H9 (cell line): ENCODE results near the gene GH2. TPM values are rescaled to one million over a fixed set of nuclear protein-coding genes. Genes with fewer than 3 reads are reported as not detected.
"Not testable (repeated sequence)": the region's sequence is repeated elsewhere in the genome, so short reads cannot be mapped to it uniquely, and the experiment has no call there.

Source experiments
- DNase-seq: peaks from one replicate; pipeline ENCODE4 v3.0.0-alpha.2; 2017
- H2AFZ ChIP-seq: one replicate; pipeline ENCODE4 v1.6.1; 2013; ENCODE audit warnings: mild to moderate bottlenecking, low read length, control low read depth, moderate library complexity
- H2AK5ac ChIP-seq: 2 replicates; pipeline ENCODE4 v1.6.1; 2013; ENCODE audit warnings: low read length, control low read depth, mixed read lengths; ENCODE audit not compliant: insufficient read length
- H2BK120ac ChIP-seq: one replicate; pipeline ENCODE4 v1.6.1; 2013; ENCODE audit warnings: low read depth, mild to moderate bottlenecking, low read length, control low read depth, inconsistent platforms; ENCODE audit not compliant: poor library complexity, severe bottlenecking
- H2BK12ac ChIP-seq: 2 replicates; pipeline ENCODE4 v1.6.1; 2013; ENCODE audit warnings: low read length, control low read depth, mixed read lengths, low read depth; ENCODE audit not compliant: insufficient read length
- H2BK15ac ChIP-seq: 2 replicates; pipeline ENCODE4 v1.6.1; 2013; ENCODE audit warnings: low read depth, low read length, control low read depth
- H2BK20ac ChIP-seq: one replicate; pipeline ENCODE4 v1.6.1; 2013; ENCODE audit warnings: low read depth, mild to moderate bottlenecking, low read length, control low read depth, inconsistent platforms; ENCODE audit not compliant: poor library complexity, severe bottlenecking
- H2BK5ac ChIP-seq: 2 replicates; pipeline ENCODE4 v1.6.1; 2013; ENCODE audit warnings: low read length, control low read depth, mixed read lengths; ENCODE audit not compliant: insufficient read length
- H3K14ac ChIP-seq: 2 replicates; pipeline ENCODE4 v1.6.1; 2013; ENCODE audit warnings: low read length, control low read depth; ENCODE audit not compliant: insufficient read depth
- H3K18ac ChIP-seq: 2 replicates; pipeline ENCODE4 v1.6.1; 2013; ENCODE audit warnings: low read depth, mild to moderate bottlenecking, mixed read lengths, low read length, control low read depth; ENCODE audit not compliant: insufficient read length
- H3K23ac ChIP-seq: 2 replicates; pipeline ENCODE4 v1.6.1; 2013; ENCODE audit warnings: low read length, control low read depth, mixed read lengths, low read depth; ENCODE audit not compliant: insufficient read length
- H3K23me2 ChIP-seq: 2 replicates; pipeline ENCODE4 v1.6.1; 2013; ENCODE audit warnings: low read depth, mild to moderate bottlenecking, mixed read lengths, low read length, control low read depth; ENCODE audit not compliant: insufficient read length, poor library complexity, severe bottlenecking
- H3K27ac ChIP-seq: 2 replicates; pipeline ENCODE4 v1.5.1; 2013; ENCODE audit warnings: low read length, control low read depth, mixed read lengths, low read depth; ENCODE audit not compliant: insufficient read length
- H3K27me3 ChIP-seq: 2 replicates; pipeline ENCODE4 v1.6.1; 2013; ENCODE audit warnings: low read length, control low read depth, inconsistent platforms; ENCODE audit not compliant: insufficient read depth
- H3K4ac ChIP-seq: 2 replicates; pipeline ENCODE4 v1.6.1; 2013; ENCODE audit warnings: low read depth, mild to moderate bottlenecking, control low read depth, inconsistent platforms, low read length, moderate library complexity
- H3K4me1 ChIP-seq: 2 replicates; pipeline ENCODE4 v1.6.1; 2013; ENCODE audit warnings: low read length, control low read depth, inconsistent platforms; ENCODE audit not compliant: insufficient read depth
- H3K4me2 ChIP-seq: 2 replicates; pipeline ENCODE4 v1.6.1; 2013; ENCODE audit warnings: low read length, control low read depth, mixed read lengths; ENCODE audit not compliant: insufficient read length, insufficient read depth
- H3K56ac ChIP-seq: 2 replicates; pipeline ENCODE4 v1.6.1; 2013; ENCODE audit warnings: low read depth, mild to moderate bottlenecking, mixed read lengths, low read length, control low read depth; ENCODE audit not compliant: insufficient read length
- H3K79me1 ChIP-seq: 2 replicates; pipeline ENCODE4 v1.6.1; 2013; ENCODE audit warnings: low read depth, mild to moderate bottlenecking, moderate library complexity, low read length, control low read depth, inconsistent platforms; ENCODE audit not compliant: insufficient read depth, poor library complexity, severe bottlenecking
- H3K79me2 ChIP-seq: 2 replicates; pipeline ENCODE4 v1.6.1; 2013; ENCODE audit warnings: low read length, control low read depth, inconsistent platforms; ENCODE audit not compliant: insufficient read depth
- H3K9ac ChIP-seq: 2 replicates; pipeline ENCODE4 v1.6.1; 2013; ENCODE audit warnings: low read length, control low read depth, mixed read lengths; ENCODE audit not compliant: insufficient read length; ENCODE audit errors: extremely low read depth
- H3K9me3 ChIP-seq: one replicate; pipeline ENCODE4 v1.6.1; 2013; ENCODE audit warnings: low read depth, low read length, inconsistent platforms; ENCODE audit not compliant: control insufficient read depth
- H3T11ph ChIP-seq: one replicate; pipeline ENCODE4 v1.6.1; 2013; ENCODE audit warnings: mild to moderate bottlenecking, low read length, control low read depth, inconsistent platforms
- H4K20me1 ChIP-seq: one replicate; pipeline ENCODE4 v1.6.1; 2013; ENCODE audit not compliant: control insufficient read depth, insufficient read length, insufficient read depth
- H4K5ac ChIP-seq: 2 replicates; pipeline ENCODE4 v1.6.1; 2013; ENCODE audit warnings: low read depth, mild to moderate bottlenecking, mixed read lengths, low read length, control low read depth; ENCODE audit not compliant: insufficient read length
- H4K8ac ChIP-seq: replicated peaks from 2 replicates; pipeline ENCODE4 v1.6.1; 2013; ENCODE audit warnings: low read length, control low read depth, mixed read lengths, low read depth; ENCODE audit not compliant: insufficient read length
- H4K91ac ChIP-seq: 2 replicates; pipeline ENCODE4 v1.6.1; 2013; ENCODE audit warnings: low read depth, mild to moderate bottlenecking, moderate library complexity, mixed read lengths, low read length, control low read depth; ENCODE audit not compliant: insufficient read length
- H3K27ac Mint-ChIP-seq, 3 experiments: 2 replicates in 2 of 3; 3 replicates in 1 of 3; pipeline ENCODE4 v1.8.0; 2020 to 2021; ENCODE audit warnings: mixed read lengths in 3 of 3, mild to moderate bottlenecking in 1 of 3, moderate library complexity in 1 of 3
- H3K27me3 Mint-ChIP-seq: 2 replicates; pipeline ENCODE4 v1.8.0; 2021; ENCODE audit warnings: low read depth, mild to moderate bottlenecking, moderate library complexity, mixed read lengths
- H3K36me3 Mint-ChIP-seq, 3 experiments: 2 replicates in 2 of 3; 3 replicates in 1 of 3; pipeline ENCODE4 v1.8.0; 2020 to 2021; ENCODE audit warnings: low read depth in 3 of 3, mixed read lengths in 3 of 3; ENCODE audit not compliant: insufficient read depth in 1 of 3
- H3K4me1 Mint-ChIP-seq, 2 experiments: 2 replicates each; pipeline ENCODE4 v1.8.0; 2020; ENCODE audit warnings: mixed read lengths in 2 of 2
- H3K4me3 Mint-ChIP-seq, 2 experiments: 2 replicates in 1 of 2; 3 replicates in 1 of 2; pipeline ENCODE4 v1.8.0; 2020 to 2021; ENCODE audit warnings: mild to moderate bottlenecking in 2 of 2, mixed read lengths in 2 of 2, moderate library complexity in 1 of 2
- H3K9me3 Mint-ChIP-seq, 2 experiments: 2 replicates in 1 of 2; 3 replicates in 1 of 2; pipeline ENCODE4 v1.8.0; 2020; ENCODE audit warnings: mild to moderate bottlenecking in 2 of 2, mixed read lengths in 2 of 2, moderate library complexity in 1 of 2
- WGBS: extraction: QIAGEN DNeasy Blood & Tissue Kit; methylation state at CpG from one replicate; pipeline ENCODE4 v1.1.7; 2013; ENCODE audit warnings: missing lambda C conversion rate, low lambda C conversion rate, mixed read lengths; ENCODE audit not compliant: insufficient read length; ENCODE audit errors: extremely low coverage; 5-methylcytosine and 5-hydroxymethylcytosine counted together
- total RNA-seq: library from RNA; stranded (reverse); gene quantifications from 2 replicates; pipeline ENCODE4 v1.2.1, GENCODE V29; 2021

The GH2 gene
- total RNA-seq, 1 experiment from 2014 or later, result 0.77 TPM

DNA sequence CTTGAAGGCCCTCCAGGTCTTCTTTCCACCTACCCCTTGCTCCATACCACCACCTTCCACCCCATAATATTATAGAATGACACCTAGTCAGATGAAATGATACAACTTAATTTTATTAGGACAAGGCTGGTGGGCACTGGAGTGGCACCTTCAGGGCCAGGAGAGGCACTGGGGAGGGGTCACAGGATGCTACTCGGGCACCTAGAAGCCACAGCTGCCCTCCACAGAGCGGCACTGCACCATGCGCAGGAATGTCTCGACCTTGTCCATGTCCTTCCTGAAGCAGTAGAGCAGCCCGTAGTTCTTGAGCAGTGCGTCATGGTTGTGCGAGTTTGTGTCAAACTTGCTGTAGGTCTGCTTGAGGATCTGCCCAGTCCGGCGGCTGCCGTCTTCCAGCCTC, 13.1 kb upstream of the GH2 start:
- H2BK20ac ChIP-seq, H3K23ac ChIP-seq, H3K4me1 ChIP-seq, H3K4me3 Mint-ChIP-seq, H4K20me1 ChIP-seq, H4K91ac ChIP-seq, H2BK15ac ChIP-seq, H3K27me3 ChIP-seq, DNase-seq, H4K5ac ChIP-seq, H3K9me3 ChIP-seq, H3K79me1 ChIP-seq, H2AK5ac ChIP-seq, H3K56ac ChIP-seq, H3K18ac ChIP-seq, H3K27me3 Mint-ChIP-seq, H3K4me2 ChIP-seq, H3K4me1 Mint-ChIP-seq, H2BK12ac ChIP-seq, H3K23me2 ChIP-seq, H3K14ac ChIP-seq, H3K9me3 Mint-ChIP-seq, H2AFZ ChIP-seq, H3K36me3 Mint-ChIP-seq, H3K27ac Mint-ChIP-seq, H3K27ac ChIP-seq, H3K4ac ChIP-seq, H2BK120ac ChIP-seq, H3K79me2 ChIP-seq, H2BK5ac ChIP-seq, H3K9ac ChIP-seq, H4K8ac ChIP-seq, H3T11ph ChIP-seq: not testable (repeated sequence)
- WGBS, result no CpG with 5 or more reads among the region's 10 CpGs

DNA sequence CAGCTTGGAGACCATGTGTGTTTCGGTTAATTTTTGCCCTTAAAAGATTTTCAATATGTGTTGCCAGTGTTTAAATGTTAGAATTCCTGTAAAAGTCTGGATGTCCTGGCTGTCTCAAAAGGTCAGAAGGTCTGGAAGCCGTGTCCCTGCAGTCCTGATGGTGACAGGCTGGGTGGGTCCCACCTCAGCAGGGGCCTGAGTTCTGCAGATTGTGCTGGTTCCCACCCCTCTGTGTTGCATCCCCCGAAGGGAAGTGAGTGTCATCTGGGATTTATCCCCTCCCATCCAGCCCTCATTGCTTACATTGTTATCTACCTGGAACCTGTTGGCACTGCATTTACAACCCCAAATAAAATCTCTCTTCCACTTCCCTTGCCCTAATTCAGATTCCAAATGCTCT, 12.3 kb upstream of the GH2 start:
- not testable (repeated sequence) for H4K91ac ChIP-seq, H3K27ac ChIP-seq, H4K8ac ChIP-seq, H3K9me3 Mint-ChIP-seq, H4K20me1 ChIP-seq, H3K79me1 ChIP-seq, H2BK12ac ChIP-seq, H3K18ac ChIP-seq, H3K27me3 ChIP-seq, H4K5ac ChIP-seq, H3K9ac ChIP-seq, H2AFZ ChIP-seq, H3K4me3 Mint-ChIP-seq, H3K23ac ChIP-seq, H2BK5ac ChIP-seq, H3K9me3 ChIP-seq, H3K23me2 ChIP-seq, H3K27ac Mint-ChIP-seq, H3K4me2 ChIP-seq, H3K4me1 ChIP-seq, H3K14ac ChIP-seq, H3K56ac ChIP-seq, H3K79me2 ChIP-seq, H3T11ph ChIP-seq, H3K4ac ChIP-seq, H3K4me1 Mint-ChIP-seq, H2AK5ac ChIP-seq, H3K27me3 Mint-ChIP-seq, H3K36me3 Mint-ChIP-seq, H2BK120ac ChIP-seq, H2BK20ac ChIP-seq, H2BK15ac ChIP-seq
- WGBS, result no CpG with 5 or more reads among the region's 3 CpGs
- DNase-seq, result peak; percentile 36
